ENCODE results near the gene ELFN1.

Gene ELFN1

GRCh38 chr7:1677206-1678080, 7.4 kb downstream of the ELFN1 start:
- DNase-seq = peak; percentile 1 to 4

GRCh38 chr7:1678081-1678543, 8.0 kb downstream of the ELFN1 start:
- DNase-seq = peak in 1 of 2 experiments; percentile 12

GRCh38 chr7:1678571-1679325, 8.7 kb downstream of the ELFN1 start:
- no peak for DNase-seq

- peak in 1 of 2 experiments; percentile 0 for DNase-seq
Observed at GRCh38 chr7:1679326-1679965, 9.4 kb downstream of the ELFN1 start.

GRCh38 chr7:1679966-1680730, 10.1 kb downstream of the ELFN1 start:
- peak in 1 of 2 experiments; percentile 4 for DNase-seq

GRCh38 chr7:1681581-1681980, 11.5 kb downstream of the ELFN1 start:
- DNase-seq = no peak

GRCh38 chr7:1685000-1685624, 15.0 kb downstream of the ELFN1 start:
- no peak for DNase-seq

GRCh38 chr7:1688542-1688941, 18.5 kb downstream of the ELFN1 start:
- no peak for DNase-seq

GRCh38 chr7:1689311-1689710, 19.2 kb downstream of the ELFN1 start:
- no peak for DNase-seq

- DNase-seq = no peak
Observed at GRCh38 chr7:1690359-1690958, 20.4 kb downstream of the ELFN1 start.

- DNase-seq = no peak
Observed at GRCh38 chr7:1691096-1691495, 21.0 kb downstream of the ELFN1 start.

GRCh38 chr7:1691601-1692514, 21.8 kb downstream of the ELFN1 start:
- DNase-seq = no peak

- DNase-seq = no peak
Observed at GRCh38 chr7:1692515-1693418, 22.7 kb downstream of the ELFN1 start.

GRCh38 chr7:1693419-1693990, 23.4 kb downstream of the ELFN1 start:
- no peak for DNase-seq

GRCh38 chr7:1693991-1694524, 24.0 kb downstream of the ELFN1 start:
- DNase-seq = no peak

GRCh38 chr7:1694611-1695511, 24.8 kb downstream of the ELFN1 start:
- no peak for DNase-seq

- DNase-seq = no peak
Observed at GRCh38 chr7:1695800-1696454, 25.9 kb downstream of the ELFN1 start.
